GM23248 (cell line): Measurements from ENCODE around the gene GDPD4.

ENCODE experiments used
- EZH2 ChIP-seq: fragments of 200-600 bp; sonication (generic); IDR thresholded peaks from 2 replicates; pipeline ENCODE4 v1.6.1; 2018; ENCODE audit warnings: antibody characterized with exemption, mild to moderate bottlenecking; ENCODE audit not compliant: insufficient read depth, poor library complexity, severe bottlenecking
- EZH2phosphoT487 ChIP-seq: fragments of 200-600 bp; sonication (generic); IDR thresholded peaks from 2 replicates; pipeline ENCODE4 v1.6.1; 2018; ENCODE audit warnings: antibody characterized with exemption, moderate library complexity, mild to moderate bottlenecking, low read depth; ENCODE audit not compliant: insufficient read depth

- TF ChIP-seq EZH2phosphoT487: no peak
- no peak for TF ChIP-seq EZH2
Observed at GRCh38 chr11:77167791-77168190, 133.7 kb downstream of the GDPD4 start.
